Aorta (tissue), 5 donors: ENCODE measurements around the gene TLE7. TPM values are rescaled to one million over a fixed set of nuclear protein-coding genes. Genes with fewer than 3 reads are reported as not detected.

Experiments
- ATAC-seq: fragments of 200-7000 bp; cut with Tn5 transposase; one replicate; pipeline ENCODE4 v1.9.1; 2022; ENCODE audit warnings: moderate library complexity; ENCODE audit not compliant: low FRiP score
- DNase-seq, 2 donors: peaks; one replicate each; pipeline ENCODE4 v3.0.0-alpha.2; 2020
- H3K27ac ChIP-seq, 2 donors: one replicate each; pipeline ENCODE4 v1.5.1; 2013; ENCODE audit warnings: low read length in 2 of 2, mild to moderate bottlenecking in 2 of 2, moderate library complexity in 2 of 2, control low read depth in 1 of 2, inconsistent platforms in 1 of 2, low read depth in 1 of 2
- H3K27me3 ChIP-seq, 2 donors: one replicate each; pipeline ENCODE4 v1.6.1; 2013; ENCODE audit warnings: control low read depth in 1 of 2, low read length in 1 of 2, mild to moderate bottlenecking in 1 of 2, moderate library complexity in 1 of 2; ENCODE audit not compliant: insufficient read depth in 2 of 2, control insufficient read depth in 1 of 2
- H3K36me3 ChIP-seq, 2 donors: one replicate each; pipeline ENCODE4 v1.6.1; 2013; ENCODE audit warnings: control low read depth in 1 of 2, low read length in 1 of 2, mild to moderate bottlenecking in 1 of 2; ENCODE audit not compliant: insufficient read depth in 2 of 2, control insufficient read depth in 1 of 2
- H3K4me1 ChIP-seq, 2 donors: one replicate each; pipeline ENCODE4 v1.6.1; 2013; ENCODE audit warnings: low read length in 2 of 2, control low read depth in 1 of 2, mild to moderate bottlenecking in 1 of 2, moderate library complexity in 1 of 2; ENCODE audit not compliant: insufficient read depth in 2 of 2, control insufficient read depth in 1 of 2
- H3K4me3 ChIP-seq, 2 donors: one replicate each; pipeline ENCODE4 v1.5.1; 2013; ENCODE audit warnings: low read length in 2 of 2, control low read depth in 1 of 2, mild to moderate bottlenecking in 1 of 2
- H3K9me3 ChIP-seq: one replicate; pipeline ENCODE4 v1.6.1; 2013; ENCODE audit warnings: mild to moderate bottlenecking, low read length; ENCODE audit not compliant: control insufficient read depth
- WGBS, 2 donors: extraction: QIAGEN DNeasy Blood & Tissue Kit; methylation state at CpG; one replicate each; pipeline ENCODE4 v1.1.7; 2013; 5-methylcytosine and 5-hydroxymethylcytosine counted together
- intact Hi-C, 2 donors: fragments of 100-400 bp; cut with DNase I; formaldehyde crosslinking; loops; one replicate each; pipeline versions ENCODE4 v1.14.2 to v1.15.0; 2022
- polyA plus RNA-seq, 2 donors: library from polyadenylated mRNA; stranded (reverse); fragments of 200-250 nt; gene quantifications; one replicate each; pipeline ENCODE4 v1.2.3, GENCODE V29; 2013
- total RNA-seq, 2 donors: library from RNA; stranded (reverse); fragmentation: NEBNext Ultra II Directional; extraction: Animal tissue kit (Norgen Biotek cat#: 25700); gene quantifications; one replicate each; pipeline ENCODE4 v1.2.1, GENCODE V29; 2021
- donor health status: healthy with polysubstance abuse.
- donor health status: Bipolar disorder and iron deficiency.
- donor health status: DM: no; HTN: no; CAD: no.
- donor health status: DM: no; HTN: no; CAD: no.
- donor health status: DM: yes; HTN: yes; CAD: no.

Gene TLE7
- total and polyA plus RNA-seq, 4 donors, result not detected

- 90 to 93% methylated on average over 4 of the region's 4 CpGs for WGBS, 2 donors
- no peak overlapping the region for H3K27ac ChIP-seq
- intact Hi-C loops, result no loop called here
- H3K9me3 ChIP-seq, result no peaks in the 10 kb centered on the region
- ATAC-seq (no peak), DNase-seq (no peak)
- peaks cover 11 to 22% of the 10 kb centered on the region in 2 donors for H3K36me3 ChIP-seq
- H3K4me1 ChIP-seq, result no peaks in the 10 kb centered on the region
- H3K4me3 ChIP-seq, result no peak overlapping the region
- no peaks in the 10 kb centered on the region for H3K27me3 ChIP-seq
Observed at GRCh38 chr16:71476457-71477124, 34.7 kb upstream of the TLE7 start.

- Histone ChIP-seq H3K4me3 (no peak overlapping the region), H3K36me3 (peaks cover 11 to 23% of the 10 kb centered on the region in 2 donors), H3K27ac (no peak overlapping the region), H3K27me3 (no peaks in the 10 kb centered on the region), H3K9me3 (no peaks in the 10 kb centered on the region), H3K4me1 (no peaks in the 10 kb centered on the region)
- DNase-seq (no peak), ATAC-seq (no peak)
- intact Hi-C loops, result no loop called here
- 81 to 95% methylated on average over 3 of the region's 3 CpGs for WGBS, 2 donors
Observed at GRCh38 chr16:71474864-71475263, 33.0 kb upstream of the TLE7 start.

GRCh38 chr16:71473891-71474290 is 32.0 kb upstream of the TLE7 start:
- DNase-seq, result no peak
- H3K4me3 ChIP-seq, result no peak overlapping the region
- no peak for ATAC-seq
- WGBS, 2 donors, result 92% methylated on average over 5 of the region's 5 CpGs
- intact Hi-C loops, result no loop called here
- peaks cover 11 to 23% of the 10 kb centered on the region in 2 donors for H3K36me3 ChIP-seq
- no peak overlapping the region for H3K27ac ChIP-seq
- no peaks in the 10 kb centered on the region for H3K4me1 ChIP-seq
- no peaks in the 10 kb centered on the region for H3K27me3 ChIP-seq
- H3K9me3 ChIP-seq, result no peaks in the 10 kb centered on the region

GRCh38 chr16:71472931-71473330 is 31.1 kb upstream of the TLE7 start:
- Histone ChIP-seq H3K4me3 (no peak overlapping the region), H3K9me3 (no peaks in the 10 kb centered on the region), H3K36me3 (peaks cover 11 to 18% of the 10 kb centered on the region in 2 donors), H3K4me1 (no peaks in the 10 kb centered on the region), H3K27me3 (no peaks in the 10 kb centered on the region), H3K27ac (no peak overlapping the region)
- intact Hi-C loops, result no loop called here
- no peak for ATAC-seq
- WGBS, 2 donors, result 90 to 92% methylated on average over 2 of the region's 2 CpGs
- DNase-seq, result no peak

- no peaks in the 10 kb centered on the region for H3K27me3 ChIP-seq
- no peak overlapping the region for H3K4me3 ChIP-seq
- intact Hi-C loops, result no loop called here
- H3K4me1 ChIP-seq, result no peaks in the 10 kb centered on the region
- DNase-seq, result no peak
- no peak for ATAC-seq
- no peaks in the 10 kb centered on the region for H3K9me3 ChIP-seq
- 48 to 59% methylated on average over 2 of the region's 2 CpGs for WGBS, 2 donors
- no peak overlapping the region for H3K27ac ChIP-seq
- peaks cover 11 to 14% of the 10 kb centered on the region in 2 donors for H3K36me3 ChIP-seq
Observed at GRCh38 chr16:71472051-71472450, 30.2 kb upstream of the TLE7 start.

- Histone ChIP-seq H3K27ac (no peak overlapping the region), H3K9me3 (no peaks in the 10 kb centered on the region), H3K27me3 (no peaks in the 10 kb centered on the region), H3K4me3 (no peak overlapping the region), H3K36me3 (peaks cover 0 to 2% of the 10 kb centered on the region in 2 donors), H3K4me1 (no peaks in the 10 kb centered on the region)
- intact Hi-C loops, result no loop called here
- WGBS, 2 donors, result 20 to 22% methylated on average over 9 of the region's 9 CpGs
- ATAC-seq (no peak), DNase-seq (no peak)
Observed at GRCh38 chr16:71467810-71468209, 26.0 kb upstream of the TLE7 start.

- ATAC-seq (no peak), DNase-seq (no peak)
- Histone ChIP-seq H3K27ac (no peak overlapping the region), H3K4me3 (no peak overlapping the region), H3K27me3 (no peaks in the 10 kb centered on the region), H3K9me3 (no peaks in the 10 kb centered on the region), H3K36me3 (no peaks in the 10 kb centered on the region), H3K4me1 (no peaks in the 10 kb centered on the region)
- WGBS, 2 donors, result 63 to 65% methylated on average over 1 of the region's 1 CpG
- intact Hi-C loops, result no loop called here
Observed at GRCh38 chr16:71464231-71464630, 22.4 kb upstream of the TLE7 start.

- peak within 1 kb of the TSS; percentile 69 to 89 for H3K4me3 ChIP-seq
- 0% methylated on average over 50 to 52 of the region's 52 CpGs for WGBS, 2 donors
- intact Hi-C loops, result loop anchor here (1.0 kb wide), 1 partner anchor 22 kb away; no protein-coding TSS in a partner anchor
- H3K36me3 ChIP-seq, result no peaks in the 10 kb centered on the region
- no peaks in the 10 kb centered on the region for H3K4me1 ChIP-seq
- H3K9me3 ChIP-seq, result no peaks in the 10 kb centered on the region
- peak within 1 kb of the TSS in 1 of 2 donors; percentile 30 for H3K27ac ChIP-seq
- DNase-seq (peak; percentile 91 to 95), ATAC-seq (peak; percentile 98)
- H3K27me3 ChIP-seq, result no peaks in the 10 kb centered on the region
Observed at GRCh38 chr16:71461686-71462648, 20.1 kb upstream of the TLE7 start, which contains the start of gene ZNF23. Gene ZNF23, minus strand, starts transcription at chr16:71462247. Its CDS starts 5,451 bp downstream, at chr16:71456796.
